Measurements from ENCODE around the gene MYOM1. TPM values are rescaled to one million over a fixed set of nuclear protein-coding genes. Genes with fewer than 3 reads are reported as not detected.
A peak's percentile ranks its signal among the peaks of the same experiment; 100 is the strongest.
"Not testable (repeated sequence)": the region's sequence is repeated elsewhere in the genome, so short reads cannot be mapped to it uniquely, and the experiment has no call there.

The MYOM1 gene
- total and polyA plus RNA-seq, 4 donors, result 15.8 to 63.8 (median 26.4) TPM

DNA sequence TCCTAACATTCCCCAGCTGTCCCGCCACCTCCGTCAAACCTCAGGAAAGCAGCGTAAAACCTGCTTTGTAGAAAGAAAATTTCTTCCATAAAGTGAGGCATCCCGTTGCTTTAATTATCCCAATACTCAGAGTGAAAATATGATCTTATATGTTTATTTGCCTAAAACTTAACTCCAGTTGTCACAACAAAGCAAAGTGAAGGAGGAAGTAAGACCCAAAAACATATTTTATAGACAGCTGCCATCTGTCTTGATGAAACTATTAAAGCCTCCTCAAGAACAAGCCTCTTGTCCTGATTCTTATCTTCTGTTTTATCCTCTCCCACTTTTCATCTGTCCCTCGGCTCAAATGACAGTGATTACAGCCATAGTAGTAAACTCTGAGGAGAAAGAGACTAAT lies 177.9 kb downstream of the MYOM1 start:
- 89 to 92% methylated on average over 5 of the region's 5 CpGs for WGBS, 2 donors
- ATAC-seq (ENCODE audit: low FRiP score) (no peak), DNase-seq (no peak)
- Histone ChIP-seq H3K27ac (ENCODE audit: low read depth in 1 of 2, low read length in 2 of 2) (no peak overlapping the region), H3K4me3 (ENCODE audit: low read length in 2 of 2) (no peak overlapping the region), H3K36me3 (ENCODE audit: control insufficient read depth in 1 of 2, insufficient read depth in 2 of 2, low read length in 1 of 2) (no peaks in the 10 kb centered on the region), H3K9me3 (ENCODE audit: control insufficient read depth, low read length) (no peaks in the 10 kb centered on the region), H3K27me3 (ENCODE audit: control insufficient read depth in 1 of 2, insufficient read depth in 2 of 2, low read length in 1 of 2) (no peaks in the 10 kb centered on the region), H3K4me1 (ENCODE audit: control insufficient read depth in 1 of 2, insufficient read depth in 2 of 2, low read length in 2 of 2) (no peaks in the 10 kb centered on the region)
- intact Hi-C loops (cut with DNase I), result no loop called here

DNA sequence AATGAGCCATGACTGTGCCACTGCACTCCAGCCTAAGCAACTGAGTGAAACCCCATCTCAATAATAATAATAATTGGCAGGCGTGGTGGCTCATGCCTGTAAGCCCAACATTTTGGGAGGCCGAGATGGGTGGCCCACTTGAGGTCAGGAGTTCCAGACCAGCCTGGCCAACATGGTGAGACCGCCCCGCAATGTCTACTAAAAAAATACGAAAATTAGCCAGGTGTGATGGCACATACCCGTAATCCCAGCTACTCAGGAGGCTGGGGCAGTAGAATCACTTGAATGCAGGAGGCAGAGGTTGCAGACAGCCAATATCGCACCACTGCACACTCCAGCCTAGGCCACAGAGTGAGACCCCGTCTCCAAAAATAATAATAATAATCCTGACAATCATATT lies 178.9 kb downstream of the MYOM1 start:
- intact Hi-C loops (cut with DNase I), result no loop called here
- DNase-seq (no peak), ATAC-seq (ENCODE audit: low FRiP score) (no peak)
- Histone ChIP-seq H3K9me3 (ENCODE audit: control insufficient read depth, low read length) (no peaks in the 10 kb centered on the region), H3K36me3 (ENCODE audit: control insufficient read depth in 1 of 2, insufficient read depth in 2 of 2, low read length in 1 of 2) (no peaks in the 10 kb centered on the region), H3K27me3 (ENCODE audit: control insufficient read depth in 1 of 2, insufficient read depth in 2 of 2, low read length in 1 of 2) (no peaks in the 10 kb centered on the region), H3K4me3 (ENCODE audit: low read length in 2 of 2) (no peak overlapping the region), H3K4me1 (ENCODE audit: control insufficient read depth in 1 of 2, insufficient read depth in 2 of 2, low read length in 2 of 2) (no peaks in the 10 kb centered on the region), H3K27ac (ENCODE audit: low read depth in 1 of 2, low read length in 2 of 2) (no peak overlapping the region)
- 95 to 96% methylated on average over 8 of the region's 8 CpGs for WGBS, 2 donors

DNA sequence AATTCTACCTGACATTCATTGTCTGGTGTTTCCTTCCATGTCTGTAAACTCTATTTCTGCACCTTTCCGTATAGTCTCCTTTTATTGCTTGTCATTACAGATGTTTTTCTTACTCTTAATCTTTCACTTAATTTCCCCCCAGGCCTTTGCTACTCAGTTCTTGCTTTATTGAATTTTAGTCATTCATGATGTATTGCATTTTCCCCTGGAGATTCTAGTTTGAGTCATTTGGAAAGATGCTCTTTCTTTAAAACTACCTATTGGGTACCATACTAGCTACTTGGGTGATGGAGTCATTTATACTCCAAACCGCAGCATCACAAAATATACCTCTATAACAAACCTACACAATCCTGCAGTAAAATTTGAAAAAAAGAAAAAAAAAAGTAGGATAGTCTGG lies 179.6 kb downstream of the MYOM1 start:
- intact Hi-C loops (cut with DNase I), result no loop called here
- no peaks in the 10 kb centered on the region for H3K27me3 ChIP-seq (ENCODE audit: control insufficient read depth in 1 of 2, insufficient read depth in 2 of 2, low read length in 1 of 2)
- H3K9me3 ChIP-seq (ENCODE audit: control insufficient read depth, low read length), result no peaks in the 10 kb centered on the region
- H3K27ac ChIP-seq (ENCODE audit: low read depth in 1 of 2, low read length in 2 of 2), result no peak overlapping the region
- ATAC-seq (ENCODE audit: low FRiP score) (no peak), DNase-seq (no peak)
- 90 to 96% methylated on average over 2 of the region's 2 CpGs for WGBS, 2 donors
- no peaks in the 10 kb centered on the region for H3K4me1 ChIP-seq (ENCODE audit: control insufficient read depth in 1 of 2, insufficient read depth in 2 of 2, low read length in 2 of 2)
- no peak overlapping the region for H3K4me3 ChIP-seq (ENCODE audit: low read length in 2 of 2)
- H3K36me3 ChIP-seq (ENCODE audit: control insufficient read depth in 1 of 2, insufficient read depth in 2 of 2, low read length in 1 of 2), result no peaks in the 10 kb centered on the region

DNA sequence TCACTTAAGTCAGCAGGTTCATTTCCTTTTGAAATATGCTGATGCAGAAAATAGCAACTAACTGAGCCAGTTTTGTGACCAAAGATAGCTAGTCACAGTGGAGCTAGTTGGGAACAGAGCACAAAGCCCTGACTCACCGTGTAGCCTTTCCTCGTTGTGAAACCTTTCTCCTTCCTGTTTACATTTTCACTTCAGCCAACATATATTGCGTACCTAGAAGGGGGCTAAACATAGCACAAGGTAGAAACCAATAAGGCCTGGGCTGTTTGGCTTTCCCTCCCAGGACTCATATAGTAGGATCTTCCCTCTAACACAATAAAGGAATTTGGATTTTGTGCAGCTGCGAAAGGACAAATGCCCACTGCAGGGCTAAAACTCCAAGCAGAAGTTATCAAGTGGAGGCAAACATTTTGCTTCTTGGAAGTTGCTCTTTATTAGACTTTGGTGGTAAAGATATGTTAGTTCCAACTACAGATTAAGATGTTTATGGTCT lies 182.3 kb downstream of the MYOM1 start:
- Histone ChIP-seq H3K9me3 (ENCODE audit: control insufficient read depth, low read length) (no peaks in the 10 kb centered on the region), H3K4me3 (ENCODE audit: low read length in 2 of 2) (no peak overlapping the region), H3K36me3 (ENCODE audit: control insufficient read depth in 1 of 2, insufficient read depth in 2 of 2, low read length in 1 of 2) (no peaks in the 10 kb centered on the region), H3K27ac (ENCODE audit: low read depth in 1 of 2, low read length in 2 of 2) (peak overlapping the region in 1 of 2 donors; percentile 33), H3K4me1 (ENCODE audit: control insufficient read depth in 1 of 2, insufficient read depth in 2 of 2, low read length in 2 of 2) (no peaks in the 10 kb centered on the region), H3K27me3 (ENCODE audit: control insufficient read depth in 1 of 2, insufficient read depth in 2 of 2, low read length in 1 of 2) (no peaks in the 10 kb centered on the region)
- intact Hi-C loops (cut with DNase I), result no loop called here
- 16 to 17% methylated on average over 4 of the region's 4 CpGs for WGBS, 2 donors
- DNase-seq (peak in 1 of 2 donors; percentile 57), ATAC-seq (ENCODE audit: low FRiP score) (peak; percentile 60)

DNA sequence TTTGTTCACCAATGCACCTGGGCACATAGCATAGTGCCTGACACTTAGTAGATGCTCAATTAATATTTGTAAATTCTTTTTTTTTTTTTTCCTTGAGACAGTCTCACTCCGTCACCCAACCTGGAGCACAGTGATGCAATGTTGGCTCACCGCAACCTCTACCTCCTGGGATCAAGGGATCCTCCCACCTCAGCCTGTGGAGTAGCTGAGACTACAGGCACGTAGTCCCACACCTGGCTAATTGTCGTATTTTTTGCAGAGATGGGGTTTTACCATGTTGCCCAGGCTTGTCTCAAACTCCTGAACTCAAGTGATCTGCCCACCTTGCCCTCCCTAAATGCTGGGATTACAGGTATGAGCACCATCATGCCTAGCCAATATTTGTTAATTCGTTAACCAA lies 183.7 kb downstream of the MYOM1 start:
- no peak overlapping the region for H3K27ac ChIP-seq (ENCODE audit: low read depth in 1 of 2, low read length in 2 of 2)
- intact Hi-C loops (cut with DNase I), result no loop called here
- WGBS, 2 donors, result 95 to 96% methylated on average over 5 of the region's 5 CpGs
- DNase-seq (no peak), ATAC-seq (ENCODE audit: low FRiP score) (no peak)
- no peaks in the 10 kb centered on the region for H3K9me3 ChIP-seq (ENCODE audit: control insufficient read depth, low read length)
- no peaks in the 10 kb centered on the region for H3K36me3 ChIP-seq (ENCODE audit: control insufficient read depth in 1 of 2, insufficient read depth in 2 of 2, low read length in 1 of 2)
- no peaks in the 10 kb centered on the region for H3K27me3 ChIP-seq (ENCODE audit: control insufficient read depth in 1 of 2, insufficient read depth in 2 of 2, low read length in 1 of 2)
- H3K4me3 ChIP-seq (ENCODE audit: low read length in 2 of 2), result no peak overlapping the region
- H3K4me1 ChIP-seq (ENCODE audit: control insufficient read depth in 1 of 2, insufficient read depth in 2 of 2, low read length in 2 of 2), result no peaks in the 10 kb centered on the region

DNA sequence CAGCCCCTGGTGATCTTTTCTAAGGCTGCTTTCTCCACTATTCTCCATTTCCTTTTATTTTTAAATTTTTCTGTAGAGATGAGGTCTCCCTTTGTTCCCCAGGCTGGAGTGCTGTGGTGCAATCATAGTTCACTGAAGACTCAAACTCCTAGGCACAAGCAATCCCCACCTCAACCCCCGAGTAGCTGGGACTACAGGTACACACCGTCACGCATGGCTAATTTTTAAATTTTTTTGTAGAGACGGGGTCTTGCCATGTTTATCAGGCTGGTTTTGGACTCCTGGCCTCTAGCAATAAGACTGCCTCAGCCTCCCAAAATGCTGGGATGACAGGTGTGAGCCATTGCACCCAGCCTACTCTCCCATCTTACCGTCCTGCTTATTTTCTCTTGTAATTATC lies 184.1 kb downstream of the MYOM1 start:
- Histone ChIP-seq H3K9me3 (ENCODE audit: control insufficient read depth, low read length) (no peaks in the 10 kb centered on the region), H3K4me1 (ENCODE audit: control insufficient read depth in 1 of 2, insufficient read depth in 2 of 2, low read length in 2 of 2) (no peaks in the 10 kb centered on the region), H3K27me3 (ENCODE audit: control insufficient read depth in 1 of 2, insufficient read depth in 2 of 2, low read length in 1 of 2) (no peaks in the 10 kb centered on the region), H3K4me3 (ENCODE audit: low read length in 2 of 2) (no peak overlapping the region), H3K27ac (ENCODE audit: low read depth in 1 of 2, low read length in 2 of 2) (no peak overlapping the region), H3K36me3 (ENCODE audit: control insufficient read depth in 1 of 2, insufficient read depth in 2 of 2, low read length in 1 of 2) (no peaks in the 10 kb centered on the region)
- WGBS, 2 donors, result 94 to 95% methylated on average over 5 of the region's 5 CpGs
- DNase-seq, result no peak
- ATAC-seq (ENCODE audit: low FRiP score), result no peak
- intact Hi-C loops (cut with DNase I), result no loop called here

- Histone ChIP-seq H3K27me3 (ENCODE audit: control insufficient read depth in 1 of 2, insufficient read depth in 2 of 2, low read length in 1 of 2) (no peaks in the 10 kb centered on the region), H3K36me3 (ENCODE audit: control insufficient read depth in 1 of 2, insufficient read depth in 2 of 2, low read length in 1 of 2) (no peaks in the 10 kb centered on the region), H3K9me3 (ENCODE audit: control insufficient read depth, low read length) (no peaks in the 10 kb centered on the region), H3K27ac (ENCODE audit: low read depth in 1 of 2, low read length in 2 of 2) (no peak overlapping the region), H3K4me1 (ENCODE audit: control insufficient read depth in 1 of 2, insufficient read depth in 2 of 2, low read length in 2 of 2) (peaks cover 3% of the 10 kb centered on the region in 2 donors), H3K4me3 (ENCODE audit: low read length in 2 of 2) (no peak overlapping the region)
- intact Hi-C loops (cut with DNase I), result no loop called here
- ATAC-seq (ENCODE audit: low FRiP score) (no peak), DNase-seq (no peak)
- 84 to 90% methylated on average over 3 of the region's 3 CpGs for WGBS, 2 donors
Measured at GRCh38 chr18:3032721-3033120, 187.0 kb downstream of the MYOM1 start.

DNA sequence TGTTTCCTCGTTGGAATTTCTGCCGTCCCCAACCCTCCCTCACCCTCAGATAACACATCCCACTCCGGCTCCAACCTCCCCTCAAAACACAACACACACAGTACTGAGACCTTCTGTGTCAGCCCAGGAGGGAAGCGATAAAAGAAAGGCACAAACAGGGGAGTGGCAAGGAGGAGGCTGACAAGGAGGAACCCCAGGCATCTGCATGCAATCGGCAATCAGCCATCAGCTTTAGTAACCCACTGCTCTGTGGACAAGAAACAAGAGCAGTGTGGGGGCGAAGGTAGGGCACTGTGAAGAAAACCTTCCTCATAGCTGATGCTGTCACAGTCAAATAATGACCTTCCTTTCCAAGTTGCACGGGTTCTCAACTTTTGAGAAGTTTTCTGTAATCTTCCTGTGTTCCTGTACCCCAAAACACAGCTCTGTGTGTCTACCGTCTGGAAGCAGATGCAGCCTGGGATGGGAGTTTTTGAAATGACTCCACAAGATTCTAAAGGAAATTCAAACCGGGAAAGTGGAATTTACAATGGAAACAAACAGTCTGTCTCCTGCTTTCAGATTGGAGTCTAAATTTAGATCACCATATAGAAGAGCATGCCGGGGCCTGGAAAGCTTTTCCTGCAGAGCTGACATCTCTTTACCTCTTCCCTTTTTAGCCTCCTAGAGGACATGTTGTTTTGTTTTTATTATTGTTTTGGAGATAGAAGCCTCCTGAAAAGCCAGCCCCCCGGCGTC lies 190.4 kb downstream of the MYOM1 start:
- H3K9me3 ChIP-seq (ENCODE audit: control insufficient read depth, low read length), result no peaks in the 10 kb centered on the region
- 14% methylated on average over 12 of the region's 12 CpGs for WGBS, 2 donors
- no peaks in the 10 kb centered on the region for H3K36me3 ChIP-seq (ENCODE audit: control insufficient read depth in 1 of 2, insufficient read depth in 2 of 2, low read length in 1 of 2)
- ATAC-seq (ENCODE audit: low FRiP score) (no peak), DNase-seq (no peak)
- intact Hi-C loops (cut with DNase I), result no loop called here
- peaks cover 3% of the 10 kb centered on the region in 2 donors for H3K4me1 ChIP-seq (ENCODE audit: control insufficient read depth in 1 of 2, insufficient read depth in 2 of 2, low read length in 2 of 2)
- peak overlapping the region in 1 of 2 donors; percentile 58 for H3K27ac ChIP-seq (ENCODE audit: low read depth in 1 of 2, low read length in 2 of 2)
- no peak overlapping the region for H3K4me3 ChIP-seq (ENCODE audit: low read length in 2 of 2)
- no peaks in the 10 kb centered on the region for H3K27me3 ChIP-seq (ENCODE audit: control insufficient read depth in 1 of 2, insufficient read depth in 2 of 2, low read length in 1 of 2)

DNA sequence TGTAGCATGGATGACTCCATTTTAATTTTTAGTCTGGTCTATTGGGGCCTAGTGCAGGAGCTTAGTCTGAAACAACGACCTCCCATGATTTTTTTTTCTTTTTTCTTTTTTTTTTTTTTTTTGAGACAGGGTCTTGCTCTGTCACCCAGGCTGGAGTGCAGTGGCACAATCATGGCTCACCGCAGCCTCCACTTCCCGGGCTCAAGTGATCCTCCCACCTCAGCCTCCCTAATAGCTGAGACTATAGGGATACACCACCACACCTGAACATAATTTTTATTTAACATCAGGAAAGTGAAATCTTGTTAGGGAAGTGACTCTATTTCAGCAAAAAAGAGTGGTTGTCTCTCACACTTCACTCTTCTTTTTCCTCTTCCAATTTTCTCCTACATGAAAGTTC lies 191.7 kb downstream of the MYOM1 start:
- 73 to 93% methylated on average over 3 of the region's 3 CpGs for WGBS, 2 donors
- H3K4me1 ChIP-seq (ENCODE audit: control insufficient read depth in 1 of 2, insufficient read depth in 2 of 2, low read length in 2 of 2); H3K4me3 ChIP-seq (ENCODE audit: low read length in 2 of 2); H3K27me3 ChIP-seq (ENCODE audit: control insufficient read depth in 1 of 2, insufficient read depth in 2 of 2, low read length in 1 of 2); DNase-seq; ATAC-seq (ENCODE audit: low FRiP score); H3K9me3 ChIP-seq (ENCODE audit: control insufficient read depth, low read length); H3K36me3 ChIP-seq (ENCODE audit: control insufficient read depth in 1 of 2, insufficient read depth in 2 of 2, low read length in 1 of 2); H3K27ac ChIP-seq (ENCODE audit: low read depth in 1 of 2, low read length in 2 of 2); intact Hi-C loops (cut with DNase I): not testable (repeated sequence)

All from aorta (tissue), 5 donors.